AG10803 (cell line): ENCODE data around the gene ZNF248.

Experiments
- DNase-seq: peaks from one replicate; pipeline ENCODE4 v3.0.0; 2010; ENCODE audit warnings: low read depth
- H3K4me3 ChIP-seq: 2 replicates; pipeline ENCODE4 v1.5.1; 2011; ENCODE audit warnings: mild to moderate bottlenecking, low read length, control low read depth
- CTCF ChIP-seq: conservative IDR thresholded peaks from 2 replicates; pipeline ENCODE4 v1.5.1; 2011; ENCODE audit warnings: mild to moderate bottlenecking, low read length, control low read depth, inconsistent platforms

The ZNF248 gene

GRCh38 chr10:37821237-37821636, 36.2 kb downstream of the ZNF248 start:
- no peak for DNase-seq
- H3K4me3 ChIP-seq: no peak overlapping the region
- no peak for TF ChIP-seq CTCF

GRCh38 chr10:37819797-37820196, 37.6 kb downstream of the ZNF248 start:
- DNase-seq: no peak
- TF ChIP-seq CTCF: no peak
- H3K4me3 ChIP-seq: no peak overlapping the region

- TF ChIP-seq CTCF: no peak
- DNase-seq: no peak
- no peak overlapping the region for H3K4me3 ChIP-seq
Measured at GRCh38 chr10:37816290-37816689, 41.1 kb downstream of the ZNF248 start.

- no peak for TF ChIP-seq CTCF
- no peak for DNase-seq
- H3K4me3 ChIP-seq: no peak overlapping the region
Measured at GRCh38 chr10:37813763-37814162, 43.6 kb downstream of the ZNF248 start.

GRCh38 chr10:37812290-37812689, 45.1 kb downstream of the ZNF248 start:
- no peak for TF ChIP-seq CTCF
- DNase-seq: no peak
- no peak overlapping the region for H3K4me3 ChIP-seq

- no peak for TF ChIP-seq CTCF
- no peak for DNase-seq
- H3K4me3 ChIP-seq: no peak overlapping the region
Measured at GRCh38 chr10:37803269-37803668, 54.1 kb downstream of the ZNF248 start.

- TF ChIP-seq CTCF: no peak
- no peak overlapping the region for H3K4me3 ChIP-seq
- no peak for DNase-seq
Measured at GRCh38 chr10:37801557-37801956, 55.9 kb downstream of the ZNF248 start.
